Esophagus squamous epithelium (tissue), 5 donors: Measurements from ENCODE around the gene ZNF480. TPM values are rescaled to one million over a fixed set of nuclear protein-coding genes. Genes with fewer than 3 reads are reported as not detected.
"Not testable (repeated sequence)": the region's sequence is repeated elsewhere in the genome, so short reads cannot be mapped to it uniquely, and the experiment has no call there.

ENCODE experiments used
- DNase-seq: peaks from one replicate; lab custom pipeline; 2025; lab: John Stamatoyannopoulos, UW
- H3K27ac ChIP-seq, 4 donors: fragments of 200-600 bp; sonication (generic); one replicate each; pipeline ENCODE4 v1.5.1; 2016 to 2019; ENCODE audit warnings: mild to moderate bottlenecking in 1 of 4
- H3K27me3 ChIP-seq, 4 donors: fragments of 200-600 bp; sonication (generic); 1 replicate in 3 of 4; 2 replicates in 1 of 4; pipeline versions ENCODE4 v1.5.1 to v1.6.0; 2017 to 2021; ENCODE audit warnings: antibody characterized with exemption in 1 of 4
- H3K36me3 ChIP-seq, 3 donors: fragments of 200-600 bp; sonication (generic); one replicate each; pipeline ENCODE4 v1.5.1; 2016 to 2019
- H3K4me1 ChIP-seq, 3 donors: fragments of 200-600 bp; sonication (generic); one replicate each; pipeline ENCODE4 v1.5.1; 2017 to 2019
- H3K4me3 ChIP-seq, 4 donors: fragments of 200-600 bp; sonication (generic); 1 replicate in 3 of 4; 2 replicates in 1 of 4; pipeline ENCODE4 v1.5.1; 2016 to 2019; ENCODE audit warnings: mild to moderate bottlenecking in 2 of 4, moderate library complexity in 1 of 4
- H3K9me3 ChIP-seq, 3 donors: fragments of 200-600 bp; sonication (generic); one replicate each; pipeline ENCODE4 v1.5.1; 2016 to 2019
- POLR2A ChIP-seq, 4 donors: fragments of 450-650 bp; IDR thresholded peaks; one replicate each; pipeline ENCODE4 v1.6.1; 2017; ENCODE audit warnings: antibody characterized with exemption in 4 of 4, mild to moderate bottlenecking in 4 of 4, moderate library complexity in 3 of 4
- WGBS, 2 donors: methylation state at CpG; one replicate each; pipeline ENCODE4 v1.1.5; 2018; 5-methylcytosine and 5-hydroxymethylcytosine counted together
- intact Hi-C: fragments of 100-400 bp; cut with DNase I; formaldehyde crosslinking; loops from one replicate; pipeline ENCODE4 v1.15.0; 2022
- total RNA-seq, 4 donors: library from RNA; depleted of rRNA; stranded (reverse); fragments of >200 nt; gene quantifications; one replicate each; pipeline ENCODE4 v1.1.0, GENCODE V29; 2016
- TF ChIP-seq, protein P1 (sequence below), 6 experiments: fragments of 450-650 bp in 4 of 6; fragments of 200-600 bp in 2 of 6; sonication (generic) in 2 of 6; IDR thresholded peaks; one replicate each; pipeline ENCODE4 v1.5.1; 2016 to 2019; ENCODE audit warnings: antibody characterized with exemption in 6 of 6, mild to moderate bottlenecking in 4 of 6, moderate library complexity in 4 of 6
- donor health status: DM: yes; HTN: yes; CAD: no.

ZNF480 gene
- total RNA-seq, 4 donors from 2014 or later: 4.8 to 9.2 (median 6.8) TPM

DNA sequence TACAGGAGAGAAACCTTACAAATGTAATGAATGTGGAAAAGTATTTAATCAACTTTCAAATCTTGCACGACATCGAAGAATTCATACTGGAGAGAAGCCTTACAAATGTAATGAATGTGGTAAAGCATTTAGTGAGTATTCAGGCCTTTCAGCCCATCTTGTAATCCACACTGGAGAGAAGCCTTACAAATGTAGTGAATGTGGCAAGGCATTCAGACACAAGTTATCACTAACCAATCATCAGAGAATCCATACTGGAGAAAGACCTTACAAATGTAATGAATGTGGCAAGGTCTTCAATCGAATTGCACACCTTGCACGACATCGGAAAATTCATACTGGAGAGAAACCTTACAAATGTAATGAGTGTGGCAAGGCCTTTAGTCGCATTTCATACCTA lies 25.5 kb downstream of the ZNF480 start:
- no peak for DNase-seq
- TF ChIP-seq POLR2A (IDR thresholded peaks at IDR 0.05): no peak
- TF ChIP-seq, protein P1, sequence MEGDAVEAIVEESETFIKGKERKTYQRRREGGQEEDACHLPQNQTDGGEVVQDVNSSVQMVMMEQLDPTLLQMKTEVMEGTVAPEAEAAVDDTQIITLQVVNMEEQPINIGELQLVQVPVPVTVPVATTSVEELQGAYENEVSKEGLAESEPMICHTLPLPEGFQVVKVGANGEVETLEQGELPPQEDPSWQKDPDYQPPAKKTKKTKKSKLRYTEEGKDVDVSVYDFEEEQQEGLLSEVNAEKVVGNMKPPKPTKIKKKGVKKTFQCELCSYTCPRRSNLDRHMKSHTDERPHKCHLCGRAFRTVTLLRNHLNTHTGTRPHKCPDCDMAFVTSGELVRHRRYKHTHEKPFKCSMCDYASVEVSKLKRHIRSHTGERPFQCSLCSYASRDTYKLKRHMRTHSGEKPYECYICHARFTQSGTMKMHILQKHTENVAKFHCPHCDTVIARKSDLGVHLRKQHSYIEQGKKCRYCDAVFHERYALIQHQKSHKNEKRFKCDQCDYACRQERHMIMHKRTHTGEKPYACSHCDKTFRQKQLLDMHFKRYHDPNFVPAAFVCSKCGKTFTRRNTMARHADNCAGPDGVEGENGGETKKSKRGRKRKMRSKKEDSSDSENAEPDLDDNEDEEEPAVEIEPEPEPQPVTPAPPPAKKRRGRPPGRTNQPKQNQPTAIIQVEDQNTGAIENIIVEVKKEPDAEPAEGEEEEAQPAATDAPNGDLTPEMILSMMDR (IDR thresholded peaks at IDR 0.05): no peak
- H3K27ac ChIP-seq: no peak overlapping the region
- H3K4me1 ChIP-seq: no peaks in the 10 kb centered on the region
- H3K4me3 ChIP-seq: peak overlapping the region in 1 of 4 donors; percentile 31
- peaks cover 14 to 100% (median 96%) of the 10 kb centered on the region in 3 donors for H3K9me3 ChIP-seq
- peaks cover 20 to 61% (median 36%) of the 10 kb centered on the region in 3 donors for H3K36me3 ChIP-seq
- H3K27me3 ChIP-seq: no peaks in the 10 kb centered on the region
- WGBS, 2 donors: 93 to 95% methylated on average over 6 of the region's 6 CpGs
- intact Hi-C loops: no loop called here

- Histone ChIP-seq H3K9me3 (peaks cover 0 to 86% (median 75%) of the 10 kb centered on the region in 3 donors), H3K36me3 (no peaks in the 10 kb centered on the region), H3K27me3 (no peaks in the 10 kb centered on the region), H3K4me3 (no peak overlapping the region), H3K4me1 (peaks cover 0 to 9% (median 2%) of the 10 kb centered on the region in 3 donors), H3K27ac (no peak overlapping the region)
- 76 to 78% methylated on average over 10 of the region's 10 CpGs for WGBS, 2 donors
- intact Hi-C loops: no loop called here
- TF ChIP-seq, protein P1 (IDR thresholded peaks at IDR 0.05): no peak
- no peak for TF ChIP-seq POLR2A (IDR thresholded peaks at IDR 0.05)
- DNase-seq: no peak
Observed at GRCh38 chr19:52331757-52332156, 34.8 kb downstream of the ZNF480 start.

DNA sequence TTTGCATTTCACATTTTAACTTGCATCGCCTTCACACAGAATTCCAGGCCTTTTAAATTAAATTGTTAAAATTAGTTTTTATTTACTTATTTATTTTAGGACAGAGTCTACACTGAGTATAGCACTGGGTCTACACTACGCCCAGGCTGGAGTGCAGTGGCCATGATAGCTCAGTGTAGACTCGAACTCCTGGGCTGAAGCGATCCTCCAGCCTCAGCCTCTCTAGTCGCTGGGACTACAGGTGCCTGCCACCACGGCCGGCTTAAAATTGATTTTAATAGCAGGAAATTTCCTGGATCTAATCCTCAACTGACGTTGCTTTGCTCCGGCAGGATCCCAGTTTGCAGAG lies 38.8 kb downstream of the ZNF480 start:
- H3K4me1 ChIP-seq: peaks cover 0 to 17% (median 7%) of the 10 kb centered on the region in 3 donors
- TF ChIP-seq, protein P1 (IDR thresholded peaks at IDR 0.05): no peak
- TF ChIP-seq POLR2A (IDR thresholded peaks at IDR 0.05): no peak
- peak overlapping the region; percentile 73 to 87 (median 82) for H3K27ac ChIP-seq
- H3K36me3 ChIP-seq: peaks cover 0 to 7% (median 0%) of the 10 kb centered on the region in 3 donors
- DNase-seq: no peak
- no peaks in the 10 kb centered on the region for H3K27me3 ChIP-seq
- peaks cover 0 to 46% (median 40%) of the 10 kb centered on the region in 3 donors for H3K9me3 ChIP-seq
- 68 to 72% methylated on average over 7 of the region's 9 CpGs for WGBS, 2 donors
- peak overlapping the region; percentile 64 to 86 (median 77) for H3K4me3 ChIP-seq
- intact Hi-C loops: no loop called here

DNA sequence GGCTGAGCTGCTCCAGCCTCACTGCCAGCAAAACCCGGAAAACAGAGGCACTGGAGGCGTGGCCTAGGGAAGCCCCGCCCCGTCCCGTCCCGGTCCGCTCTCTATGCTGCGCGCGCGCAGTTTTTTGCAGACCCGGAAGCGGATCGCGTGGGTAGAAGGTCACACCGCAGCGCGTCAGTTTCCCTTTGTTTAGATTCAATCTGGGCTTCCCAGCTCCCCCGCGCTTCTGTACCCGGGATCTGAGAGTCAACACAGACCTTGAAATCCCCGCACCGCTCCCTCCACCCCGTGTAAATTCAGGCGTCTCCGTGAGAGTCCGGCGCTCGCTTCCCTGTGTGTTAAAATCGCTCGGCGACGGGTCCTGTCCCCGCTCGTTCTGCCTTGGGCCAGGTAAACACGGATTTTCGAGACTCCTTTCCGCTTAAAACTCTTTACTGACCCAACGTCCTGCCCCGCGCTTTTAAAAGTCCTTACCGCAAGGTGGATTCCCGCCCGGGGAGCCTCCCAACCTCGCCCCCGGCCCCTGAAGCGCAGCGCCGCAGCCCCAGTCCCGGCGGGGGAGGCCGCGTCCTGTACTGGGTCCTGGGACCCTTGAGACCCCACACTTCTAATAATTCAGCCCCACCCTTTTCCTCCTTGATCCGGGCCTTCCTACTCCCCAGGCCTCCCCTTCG lies 39.3 kb downstream of the ZNF480 start, which contains the start of gene ZNF610:
Gene ZNF610 (plus strand): TSS at position 127 of the 674 bp plus-strand sequence. CDS start 12,930 bp downstream, outside the sequence.
- Histone ChIP-seq H3K9me3 (peaks cover 0 to 42% (median 35%) of the 10 kb centered on the region in 3 donors), H3K4me1 (peaks cover 0 to 17% (median 7%) of the 10 kb centered on the region in 3 donors), H3K27me3 (no peaks in the 10 kb centered on the region), H3K36me3 (peaks cover 0 to 7% (median 0%) of the 10 kb centered on the region in 3 donors), H3K27ac (peak within 1 kb of the TSS; percentile 73 to 87 (median 82)), H3K4me3 (peak within 1 kb of the TSS; percentile 64 to 86 (median 77))
- peak in 3 of 4 donors; percentile 9 to 47 (median 32) for TF ChIP-seq POLR2A (IDR thresholded peaks at IDR 0.05)
- TF ChIP-seq, protein P1 (IDR thresholded peaks at IDR 0.05): no peak
- intact Hi-C loops: no loop called here
- DNase-seq: peak; percentile 28
- 0 to 4% methylated on average over 22 to 26 of the region's 55 CpGs for WGBS, 2 donors

DNA sequence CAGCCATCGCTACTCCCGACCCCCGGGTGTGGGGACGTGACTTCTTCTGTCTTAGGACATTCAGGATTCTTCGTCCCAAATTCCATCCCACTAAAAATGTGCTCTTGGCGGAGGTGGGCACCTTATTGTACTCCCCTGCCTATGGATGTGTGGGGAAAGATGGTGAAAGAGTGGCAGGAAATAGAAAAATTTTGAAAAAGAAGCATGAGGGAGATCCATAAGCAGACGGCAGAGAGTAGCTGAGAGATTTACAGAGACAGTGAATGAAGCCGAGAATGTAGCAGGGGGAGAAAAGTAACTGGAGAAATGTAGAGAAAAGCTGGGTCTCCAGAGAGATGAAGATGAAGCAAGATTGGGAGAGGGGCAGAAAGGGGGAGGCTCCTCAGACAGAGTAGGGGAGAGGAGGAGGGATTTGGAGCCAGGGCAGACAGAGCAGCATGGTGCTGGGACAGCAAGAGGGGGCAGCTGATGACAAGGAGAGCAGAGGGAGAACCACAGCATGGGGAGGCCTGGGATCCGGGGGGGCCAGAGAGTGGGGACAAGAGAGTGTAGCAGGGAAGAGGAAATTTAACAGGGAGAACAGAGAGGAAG lies 39.9 kb downstream of the ZNF480 start:
- Histone ChIP-seq H3K4me3 (peak overlapping the region; percentile 64 to 86 (median 77)), H3K36me3 (peaks cover 0 to 7% (median 0%) of the 10 kb centered on the region in 3 donors), H3K4me1 (peaks cover 0 to 17% (median 7%) of the 10 kb centered on the region in 3 donors), H3K27ac (peak overlapping the region; percentile 73 to 87 (median 82)), H3K9me3 (peaks cover 0 to 42% (median 29%) of the 10 kb centered on the region in 3 donors), H3K27me3 (no peaks in the 10 kb centered on the region)
- TF ChIP-seq, protein P1 (IDR thresholded peaks at IDR 0.05): no peak
- TF ChIP-seq POLR2A (IDR thresholded peaks at IDR 0.05): no peak
- WGBS, 2 donors: 4 to 8% methylated on average over 9 of the region's 9 CpGs
- DNase-seq: no peak
- intact Hi-C loops: no loop called here

DNA sequence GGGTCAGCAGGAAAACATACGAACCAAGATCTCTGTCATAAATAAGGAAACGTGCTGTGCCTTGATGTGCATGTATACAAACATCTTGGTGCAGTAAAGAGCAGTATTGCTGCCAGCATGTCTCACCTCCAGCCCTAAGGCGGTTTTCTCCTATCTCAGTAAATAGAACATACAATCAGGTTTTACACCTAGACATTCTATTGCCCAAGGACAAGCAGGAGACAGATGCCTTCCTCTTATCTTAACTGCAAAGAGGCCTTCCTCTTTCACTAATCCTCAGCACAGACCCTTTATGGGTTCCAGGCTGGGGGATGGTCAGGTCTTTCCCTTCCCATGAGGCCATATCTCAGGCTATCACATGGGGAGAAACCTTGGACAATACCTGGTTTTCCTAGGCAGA lies 42.1 kb downstream of the ZNF480 start:
- DNase-seq: not testable (repeated sequence)

More for the DNA sequence above, 42.1 kb downstream of the ZNF480 start:
- H3K27me3 ChIP-seq, intact Hi-C loops, H3K4me3 ChIP-seq, H3K27ac ChIP-seq, H3K36me3 ChIP-seq: not testable (repeated sequence)
- 63 to 64% methylated on average over 3 of the region's 3 CpGs for WGBS, 2 donors
- peaks cover 0 to 37% (median 17%) of the 10 kb centered on the region in 3 donors for H3K9me3 ChIP-seq
- peaks cover 0 to 17% (median 7%) of the 10 kb centered on the region in 3 donors for H3K4me1 ChIP-seq
